ENCODE results near the gene PARVB. TPM values are rescaled to one million over a fixed set of nuclear protein-coding genes. Genes with fewer than 3 reads are reported as not detected.
A peak's percentile ranks its signal among the peaks of the same experiment; 100 is the strongest.

PARVB gene
- total and polyA plus RNA-seq, 2 of the 8 experiments (the other 6 are each of a cell fraction or from before 2014, with no cell fraction given): 14.5 to 18.6 TPM

GRCh38 chr22:44196241-44196640, 172.1 kb downstream of the PARVB start:
- Histone ChIP-seq H3K4me2 (ENCODE audit: insufficient read depth in 1 of 2, low read depth in 2 of 2, low read length in 2 of 2) (no peak overlapping the region), H2BK120ac (replicated peaks; ENCODE audit: low read depth, low read length) (no peak overlapping the region), H4K5ac (ENCODE audit: insufficient read length, low read depth, low read length) (no peak overlapping the region), H3K27me3 (replicated peaks in 1 of 4; ENCODE audit: control insufficient read depth in 3 of 4, extremely low read depth in 1 of 4, insufficient read depth in 3 of 4, low read length in 3 of 4) (no peaks in the 10 kb centered on the region), H3K23me2 (ENCODE audit: low read depth, low read length) (peaks cover 13% of the 10 kb centered on the region; the same call in 1 of the 2 replicates), H3K4ac (replicated peaks; ENCODE audit: insufficient read length, low read depth, low read length) (no peak overlapping the region), H2BK15ac (ENCODE audit: low read length) (peak overlapping the region; percentile 95; the same call in 1 of the 2 replicates), H3K9me3 (ENCODE audit: insufficient read depth in 2 of 2, low read depth in 1 of 2, low read length in 1 of 2) (no peaks in the 10 kb centered on the region), H3K36me3 (ENCODE audit: control insufficient read depth in 2 of 4, insufficient read depth in 4 of 4, low read length in 3 of 4) (no peaks in the 10 kb centered on the region), H3K9ac (replicated peaks in 1 of 4; ENCODE audit: extremely low read depth in 1 of 4, low read depth in 3 of 4, low read length in 3 of 4) (no peak overlapping the region), H3K79me1 (ENCODE audit: low read depth, low read length) (no peaks in the 10 kb centered on the region), H4K8ac (ENCODE audit: extremely low read depth, insufficient read depth, low read length) (no peak overlapping the region), H2AK5ac (ENCODE audit: low read depth, low read length) (peak overlapping the region; percentile 53; the same call in 1 of the 2 replicates), H3K79me2 (ENCODE audit: control insufficient read depth in 1 of 2, insufficient read depth in 2 of 2, low read length in 2 of 2) (no peaks in the 10 kb centered on the region), H3K23ac (ENCODE audit: insufficient read length) (no peak overlapping the region), H3K4me1 (replicated peaks in 1 of 4; ENCODE audit: control insufficient read depth in 3 of 4, insufficient read depth in 4 of 4, low read length in 3 of 4) (peaks cover 0 to 7% (median 0%) of the 10 kb centered on the region in 4 experiments; a peak in 4 of 7 replicates), H3K4me3 (ENCODE audit: extremely low read depth in 1 of 4, insufficient read depth in 2 of 4, low read depth in 3 of 4, low read length in 4 of 4) (no peak overlapping the region), H2BK20ac (ENCODE audit: low read length) (0 out of 2 replicates have a peak overlapping the region, but pooled peaks have one; percentile 72), H4K91ac (replicated peaks; ENCODE audit: insufficient read length, low read length) (no peak overlapping the region), H3K14ac (ENCODE audit: insufficient read length) (no peak overlapping the region), H2BK12ac (ENCODE audit: low read depth, low read length) (no peak overlapping the region), H2AFZ (ENCODE audit: low read length) (no peak overlapping the region), H3K27ac (ENCODE audit: low read depth, low read length) (no peak overlapping the region), H4K20me1 (replicated peaks in 1 of 2; ENCODE audit: control insufficient read depth in 1 of 2, insufficient read depth in 2 of 2, low read length in 2 of 2) (peaks cover 0 to 5% of the 10 kb centered on the region in 2 experiments), H3K56ac (replicated peaks; ENCODE audit: insufficient read length, low read depth, low read length) (no peak overlapping the region), H2BK5ac (ENCODE audit: low read depth, low read length) (0 out of 2 replicates have a peak overlapping the region, but pooled peaks have one; percentile 35), H3K18ac (ENCODE audit: extremely low read depth, low read length) (no peak overlapping the region; the same call in 1 of the 2 replicates)
- DNase-seq (ENCODE audit: low read depth in 1 of 2, low spot score in 2 of 2) (no peak), FAIRE-seq (no peak)
- ChIA-PET POLR2A (ENCODE audit: partially characterized antibody) (interaction anchor here (0.6 to 1.3 kb wide), 3 partner anchors 11 to 348 kb away, joined by 3 to 8 read pairs (median 3); no protein-coding TSS in a partner anchor), CTCF (ENCODE audit: partially characterized antibody) (interaction anchor here (0.5 to 1.4 kb wide), 5 partner anchors 23 to 1084 kb away, joined by 3 read pairs; no protein-coding TSS in a partner anchor)
- 92% methylated on average over 9 of the region's 9 CpGs; no CpG with 5 or more reads in 1 of the 2 experiments for WGBS, 2 experiments (ENCODE audit: extremely low coverage in 1 of 2, insufficient coverage in 1 of 2, insufficient read length in 1 of 2, insufficient replicate concordance in 2 of 2, low coverage in 1 of 2, low lambda C conversion rate in 2 of 2, missing lambda C conversion rate in 1 of 2)
- TF ChIP-seq KDM1A (IDR thresholded peaks at IDR 0.05; ENCODE audit: borderline replicate concordance, low read length): no peak
- no peak for TF ChIP-seq ZNF274 (IDR thresholded peaks at IDR 0.05; ENCODE audit: borderline replicate concordance, extremely low read depth, low read length)
- TF ChIP-seq TAF1 (IDR thresholded peaks at IDR 0.05; ENCODE audit: low read depth, low read length): no peak
- no peak for TF ChIP-seq SIX5 (IDR thresholded peaks at IDR 0.05; ENCODE audit: low read depth, low read length)
- no peak for TF ChIP-seq BCL11A (IDR thresholded peaks at IDR 0.05; ENCODE audit: low read depth in 2 of 2, low read length in 2 of 2)
- TF ChIP-seq KDM4A (IDR thresholded peaks at IDR 0.05; ENCODE audit: low read depth, low read length, severe bottlenecking): no peak
- no peak for TF ChIP-seq POLR2AphosphoS5 (IDR thresholded peaks at IDR 0.05; ENCODE audit: low read depth, low read length)
- TF ChIP-seq JUN (IDR thresholded peaks at IDR 0.05; ENCODE audit: low read depth, low read length): no peak
- TF ChIP-seq RNF2 (IDR thresholded peaks at IDR 0.05; ENCODE audit: borderline replicate concordance, low read depth, low read length, missing control alignments, poor library complexity, severe bottlenecking): no peak
- no peak for TF ChIP-seq HDAC2 (IDR thresholded peaks at IDR 0.05; ENCODE audit: borderline replicate concordance in 1 of 2, low read depth in 2 of 2, low read length in 2 of 2)
- no peak for TF ChIP-seq RFX5 (IDR thresholded peaks at IDR 0.05; ENCODE audit: borderline replicate concordance, low read depth, low read length)
- no peak for TF ChIP-seq PHF8 (conservative IDR thresholded peaks at IDR 0.05; ENCODE audit: low read depth, low read length)
- TF ChIP-seq, protein P1, sequence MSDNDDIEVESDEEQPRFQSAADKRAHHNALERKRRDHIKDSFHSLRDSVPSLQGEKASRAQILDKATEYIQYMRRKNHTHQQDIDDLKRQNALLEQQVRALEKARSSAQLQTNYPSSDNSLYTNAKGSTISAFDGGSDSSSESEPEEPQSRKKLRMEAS (IDR thresholded peaks at IDR 0.05): no peak
